H1 (cell line): ENCODE data around the gene NDUFB5. TPM values are rescaled to one million over a fixed set of nuclear protein-coding genes. Genes with fewer than 3 reads are reported as not detected.

Source experiments
- CTCF ChIA-PET: fragments of 300-600 bp; sonication (Branson Sonifier 250); formaldehyde crosslinking; loops from one replicate; lab custom pipeline; 2021; ENCODE audit not compliant: partially characterized antibody; lab: Charles Lee
- POLR2A ChIA-PET: fragments of 300-600 bp; sonication (Branson Sonifier 250); formaldehyde crosslinking; loops from one replicate; lab custom pipeline; 2021; ENCODE audit warnings: inconsistent platforms; ENCODE audit not compliant: partially characterized antibody; lab: Charles Lee
- DNase-seq, 2 experiments: peaks; one replicate each; pipeline versions ENCODE4 v3.0.0 to v3.0.0-alpha.2; 2010 to 2022; ENCODE audit warnings: low spot score in 2 of 2, low read depth in 1 of 2, mixed read lengths in 1 of 2
- FAIRE-seq: peaks from 2 replicates; lab custom pipeline; 2011; peaks lifted over from hg19 to GRCh38; lab: Jason Lieb, UNC
- H2AFZ ChIP-seq: 2 replicates; pipeline ENCODE4 v1.8.1; 2012; ENCODE audit warnings: low read length, inconsistent platforms
- H2AK5ac ChIP-seq: 2 replicates; pipeline ENCODE4 v1.6.1; 2013; ENCODE audit warnings: low read depth, low read length
- H2BK120ac ChIP-seq: replicated peaks from 2 replicates; pipeline ENCODE3; 2013; ENCODE audit warnings: low read depth, low read length, inconsistent platforms
- H2BK12ac ChIP-seq: 2 replicates; pipeline ENCODE4 v1.6.1; 2013; ENCODE audit warnings: low read depth, low read length
- H2BK15ac ChIP-seq: 2 replicates; pipeline ENCODE4 v1.6.1; 2013; ENCODE audit warnings: low read length
- H2BK20ac ChIP-seq: 2 replicates; pipeline ENCODE4 v1.6.1; 2013; ENCODE audit warnings: low read length
- H2BK5ac ChIP-seq: 2 replicates; pipeline ENCODE4 v1.6.1; 2013; ENCODE audit warnings: low read depth, low read length
- H3K14ac ChIP-seq: 2 replicates; pipeline ENCODE4 v1.6.1; 2013; ENCODE audit warnings: inconsistent platforms; ENCODE audit not compliant: insufficient read length
- H3K18ac ChIP-seq: 2 replicates; pipeline ENCODE4 v1.6.1; 2013; ENCODE audit warnings: low read length; ENCODE audit errors: extremely low read depth
- H3K23ac ChIP-seq: 2 replicates; pipeline ENCODE4 v1.6.1; 2013; ENCODE audit warnings: inconsistent platforms; ENCODE audit not compliant: insufficient read length
- H3K23me2 ChIP-seq: 2 replicates; pipeline ENCODE4 v1.6.1; 2013; ENCODE audit warnings: low read depth, low read length
- H3K27ac ChIP-seq: 2 replicates; pipeline ENCODE4 v1.6.1; 2011; ENCODE audit warnings: low read depth, low read length, inconsistent platforms
- H3K27me3 ChIP-seq, 4 experiments: replicated peaks in 1 of 4; 1 replicate in 1 of 4; 2 replicates in 3 of 4; pipeline versions ENCODE4 v1.6.1 to v1.8.1; 2011 to 2013; ENCODE audit warnings: low read length in 3 of 4, mild to moderate bottlenecking in 3 of 4, inconsistent platforms in 2 of 4, mixed read lengths in 2 of 4, moderate library complexity in 1 of 4; ENCODE audit not compliant: control insufficient read depth in 3 of 4, insufficient read depth in 3 of 4; ENCODE audit errors: extremely low read depth in 1 of 4
- H3K36me3 ChIP-seq, 4 experiments: 2 replicates each; pipeline versions ENCODE4 v1.6.1 to v1.8.1; 2011 to 2013; ENCODE audit warnings: mild to moderate bottlenecking in 4 of 4, low read length in 3 of 4, moderate library complexity in 2 of 4, control low read depth in 1 of 4, inconsistent platforms in 1 of 4; ENCODE audit not compliant: insufficient read depth in 4 of 4, control insufficient read depth in 2 of 4
- H3K4ac ChIP-seq: replicated peaks from 2 replicates; pipeline ENCODE3; 2013; ENCODE audit warnings: low read length, low read depth, mixed read lengths, inconsistent platforms; ENCODE audit not compliant: insufficient read length
- H3K4me1 ChIP-seq, 4 experiments: replicated peaks in 1 of 4; 1 replicate in 1 of 4; 2 replicates in 3 of 4; pipeline versions ENCODE4 v1.6.1 to v1.8.1; 2011 to 2013; ENCODE audit warnings: low read length in 3 of 4, inconsistent platforms in 2 of 4, mixed read lengths in 1 of 4; ENCODE audit not compliant: insufficient read depth in 4 of 4, control insufficient read depth in 3 of 4
- H3K4me2 ChIP-seq, 2 experiments: 2 replicates each; pipeline versions ENCODE4 v1.6.1 to v1.8.1; 2011 to 2013; ENCODE audit warnings: low read depth in 2 of 2, low read length in 2 of 2, control low read depth in 1 of 2, inconsistent platforms in 1 of 2, mild to moderate bottlenecking in 1 of 2; ENCODE audit not compliant: insufficient read depth in 1 of 2
- H3K4me3 ChIP-seq, 4 experiments: fragments of 200-600, 300-600 bp in 1 of 4; sonication (generic), shearing (Covaris generic), sonication (Bioruptor Twin) in 1 of 4; 2 replicates each; pipeline versions ENCODE4 v1.5.1 to v1.8.1; 2011 to 2016; ENCODE audit warnings: low read length in 4 of 4, low read depth in 3 of 4, control low read depth in 2 of 4, inconsistent platforms in 2 of 4, mild to moderate bottlenecking in 2 of 4, mixed read lengths in 1 of 4, moderate library complexity in 1 of 4; ENCODE audit not compliant: insufficient read depth in 2 of 4; ENCODE audit errors: extremely low read depth in 1 of 4
- H3K56ac ChIP-seq: replicated peaks from 2 replicates; pipeline ENCODE3; 2013; ENCODE audit warnings: low read depth, mild to moderate bottlenecking, mixed read lengths, low read length, inconsistent platforms; ENCODE audit not compliant: insufficient read length
- H3K79me1 ChIP-seq: 2 replicates; pipeline ENCODE4 v1.6.1; 2013; ENCODE audit warnings: low read depth, low read length, control low read depth
- H3K79me2 ChIP-seq, 2 experiments: 2 replicates each; pipeline versions ENCODE4 v1.6.1 to v1.8.1; 2012 to 2013; ENCODE audit warnings: low read length in 2 of 2, mild to moderate bottlenecking in 2 of 2, inconsistent platforms in 1 of 2; ENCODE audit not compliant: insufficient read depth in 2 of 2, control insufficient read depth in 1 of 2
- H3K9ac ChIP-seq, 4 experiments: replicated peaks in 1 of 4; 1 replicate in 1 of 4; 2 replicates in 3 of 4; pipeline versions ENCODE4 v1.6.1 to v1.8.1; 2011 to 2013; ENCODE audit warnings: low read depth in 3 of 4, low read length in 3 of 4, control low read depth in 2 of 4, mild to moderate bottlenecking in 2 of 4, moderate library complexity in 2 of 4, inconsistent platforms in 1 of 4; ENCODE audit errors: extremely low read depth in 1 of 4
- H3K9me3 ChIP-seq, 2 experiments: 2 replicates each; pipeline versions ENCODE4 v1.6.1 to v1.8.1; 2012 to 2013; ENCODE audit warnings: mild to moderate bottlenecking in 2 of 2, moderate library complexity in 2 of 2, control low read depth in 1 of 2, inconsistent platforms in 1 of 2, low read depth in 1 of 2, low read length in 1 of 2, mixed read lengths in 1 of 2; ENCODE audit not compliant: insufficient read depth in 2 of 2
- H4K20me1 ChIP-seq, 2 experiments: replicated peaks in 1 of 2; 2 replicates each; pipeline versions ENCODE3 to v1.8.1; 2011 to 2013; ENCODE audit warnings: inconsistent platforms in 2 of 2, low read length in 2 of 2, mild to moderate bottlenecking in 1 of 2; ENCODE audit not compliant: insufficient read depth in 2 of 2, control insufficient read depth in 1 of 2
- H4K5ac ChIP-seq: 2 replicates; pipeline ENCODE4 v1.6.1; 2013; ENCODE audit warnings: low read length, low read depth, mixed read lengths, inconsistent platforms; ENCODE audit not compliant: insufficient read length
- H4K8ac ChIP-seq: 2 replicates; pipeline ENCODE4 v1.8.0; 2013; ENCODE audit warnings: mild to moderate bottlenecking, moderate library complexity, low read length, inconsistent platforms; ENCODE audit not compliant: insufficient read depth; ENCODE audit errors: extremely low read depth
- H4K91ac ChIP-seq: replicated peaks from 2 replicates; pipeline ENCODE3; 2013; ENCODE audit warnings: low read length, mixed read lengths, inconsistent platforms; ENCODE audit not compliant: insufficient read length
- ASH2L ChIP-seq: fragments of 200-600, 300-600 bp; sonication (generic); IDR thresholded peaks from one replicate; pipeline ENCODE4 v1.7.1; 2017; ENCODE audit warnings: low read length
- BCL11A ChIP-seq, 2 experiments: IDR thresholded peaks; one replicate each; pipeline ENCODE4 v1.6.1; 2011; ENCODE audit warnings: low read depth in 2 of 2, low read length in 2 of 2, mild to moderate bottlenecking in 2 of 2
- CBX5 ChIP-seq: fragments of 300-800, 300-1000 bp; sonication (generic); IDR thresholded peaks from 2 replicates; pipeline ENCODE4 v1.7.1; 2016; ENCODE audit warnings: antibody characterized with exemption, low read length, low read depth
- CHD2 ChIP-seq: IDR thresholded peaks from 2 replicates; pipeline ENCODE4 v1.6.1; 2012; ENCODE audit warnings: low read length, improper control_type of control experiment
- EP300 ChIP-seq, 2 experiments: IDR thresholded peaks; 1 replicate in 1 of 2; 2 replicates in 1 of 2; pipeline ENCODE4 v1.6.1; 2011 to 2012; ENCODE audit warnings: low read depth in 2 of 2, low read length in 2 of 2, mild to moderate bottlenecking in 2 of 2, borderline replicate concordance in 1 of 2, inconsistent platforms in 1 of 2, moderate library complexity in 1 of 2
- MAFK ChIP-seq: IDR thresholded peaks from 2 replicates; pipeline ENCODE4 v1.6.1; 2012; ENCODE audit warnings: low read depth, mild to moderate bottlenecking, improper control_type of control experiment, low read length
- NRF1 ChIP-seq: IDR thresholded peaks from 2 replicates; pipeline ENCODE4 v1.6.1; 2011; ENCODE audit warnings: mild to moderate bottlenecking, low read depth, low read length, improper control_type of control experiment
- RBBP5 ChIP-seq: IDR thresholded peaks from 2 replicates; pipeline ENCODE4 v1.7.1; 2012; ENCODE audit warnings: low read depth, mild to moderate bottlenecking, inconsistent platforms, low read length, moderate library complexity, borderline replicate concordance
- SIN3A ChIP-seq, 2 experiments: IDR thresholded peaks in 1 of 2; conservative IDR thresholded peaks in 1 of 2; 2 replicates each; pipeline ENCODE4 v1.6.1; 2011 to 2012; ENCODE audit warnings: low read length in 2 of 2, improper control_type of control experiment in 1 of 2, low read depth in 1 of 2, mild to moderate bottlenecking in 1 of 2
- SP4 ChIP-seq: IDR thresholded peaks from 2 replicates; pipeline ENCODE4 v1.6.1; 2012; ENCODE audit warnings: low read length, inconsistent platforms
- TAF7 ChIP-seq: optimal IDR thresholded peaks from 2 replicates; pipeline ENCODE3; 2011; ENCODE audit warnings: low read depth, mild to moderate bottlenecking, inconsistent platforms, low read length, moderate library complexity, borderline replicate concordance
- WGBS, 2 experiments: shearing (Covaris generic) in 1 of 2; methylation state at CpG; one replicate each; pipeline versions ENCODE4 v1.1.6 to v1.1.7; 2013 to 2015; ENCODE audit warnings: low lambda C conversion rate in 2 of 2, mixed read lengths in 2 of 2, inconsistent platforms in 1 of 2, low coverage in 1 of 2, missing lambda C conversion rate in 1 of 2; ENCODE audit not compliant: insufficient replicate concordance in 2 of 2, insufficient coverage in 1 of 2, insufficient read length in 1 of 2; ENCODE audit errors: extremely low coverage in 1 of 2, missing lambda C conversion rate in 1 of 2; 5-methylcytosine and 5-hydroxymethylcytosine counted together
- polyA plus RNA-seq, 7 experiments: library from polyadenylated mRNA; depleted of rRNA in 3 of 7; stranded (reverse) in 5 of 7; unstranded in 2 of 7; fragments of >200 nt in 5 of 7; fragments of 200-250 nt in 2 of 7; gene quantifications; 1 replicate in 5 of 7; 2 replicates in 1 of 7; 4 replicates in 1 of 7; pipeline versions ENCODE4 v1.2.1 to v1.2.3, GENCODE V29; 2011 to 2013; ENCODE audit warnings: missing spikeins in 2 of 7, mixed read lengths in 2 of 7
- total RNA-seq: library from RNA; stranded (reverse); fragmentation: NEBNext Ultra II Directional; extraction: Animal tissue kit (Norgen Biotek cat#: 25700); gene quantifications from 2 replicates; pipeline ENCODE4 v1.2.1, GENCODE V29; 2021
- TF ChIP-seq, protein P1 (sequence below), 3 experiments: IDR thresholded peaks; 1 replicate in 2 of 3; 2 replicates in 1 of 3; pipeline versions ENCODE4 v1.5.1 to v1.6.1; 2011; ENCODE audit warnings: low read length in 3 of 3, mild to moderate bottlenecking in 3 of 3, inconsistent platforms in 2 of 3, low read depth in 1 of 3, moderate library complexity in 1 of 3; ENCODE audit not compliant: insufficient read depth in 1 of 3; ENCODE audit errors: control extremely low read depth in 1 of 3

Gene NDUFB5
- total and polyA plus RNA-seq, 2 of the 8 experiments (the other 6 are each of a cell fraction or from before 2014, with no cell fraction given) = 46.1 to 85.8 TPM

DNA sequence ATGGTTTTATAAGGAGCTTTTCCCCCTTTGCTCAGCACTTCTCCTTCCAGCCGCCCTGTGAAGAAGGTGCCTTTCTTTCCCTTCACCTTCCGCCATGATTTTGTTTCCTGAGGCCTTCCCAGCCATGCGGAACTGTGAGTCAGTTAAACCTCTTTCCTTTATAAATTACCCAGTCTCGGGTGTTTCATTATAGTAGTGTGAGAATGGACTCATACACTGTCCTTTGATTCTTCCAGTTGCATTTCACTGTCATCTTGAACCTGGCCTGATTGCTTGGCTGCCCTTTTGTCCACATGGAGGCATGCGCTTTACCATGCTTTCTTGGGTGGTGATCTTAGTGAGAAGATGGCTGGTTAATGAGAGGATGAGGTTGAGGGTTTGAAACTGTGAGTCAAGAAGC lies 71.5 kb downstream of the NDUFB5 start:
- Histone ChIP-seq H2BK15ac (no peak overlapping the region), H3K18ac (no peak overlapping the region), H3K56ac (no peak overlapping the region), H3K4ac (no peak overlapping the region), H4K5ac (no peak overlapping the region), H3K79me2 (peaks cover 12 to 65% of the 10 kb centered on the region in 2 experiments; a peak in 2 of 4 replicates), H3K27ac (no peak overlapping the region), H3K9ac (no peak overlapping the region), H2AK5ac (no peak overlapping the region), H3K14ac (no peak overlapping the region), H3K79me1 (peaks cover 12% of the 10 kb centered on the region), H3K27me3 (no peaks in the 10 kb centered on the region), H4K91ac (no peak overlapping the region), H3K4me1 (peaks cover 0 to 9% (median 0%) of the 10 kb centered on the region in 4 experiments; a peak in 2 of 7 replicates), H3K23ac (no peak overlapping the region), H3K9me3 (no peaks in the 10 kb centered on the region), H3K4me2 (no peak overlapping the region), H2BK5ac (no peak overlapping the region), H3K36me3 (no peaks in the 10 kb centered on the region; a peak in 1 of 8 replicates), H4K8ac (no peak overlapping the region), H2BK12ac (no peak overlapping the region), H3K23me2 (no peaks in the 10 kb centered on the region), H4K20me1 (peaks cover 2 to 4% of the 10 kb centered on the region in 2 experiments), H2AFZ (no peak overlapping the region), H2BK20ac (no peak overlapping the region), H3K4me3 (no peak overlapping the region), H2BK120ac (no peak overlapping the region)
- DNase-seq (no peak), FAIRE-seq (no peak)
- WGBS, 2 experiments = 93% methylated on average over 5 of the region's 5 CpGs; no CpG with 5 or more reads in 1 of the 2 experiments
- CTCF ChIA-PET = no interaction called here
- POLR2A ChIA-PET = no interaction called here
- TF ChIP-seq SP4 = no peak
- no peak for TF ChIP-seq TAF7
- TF ChIP-seq ASH2L = no peak
- TF ChIP-seq RBBP5 = no peak
- TF ChIP-seq, protein P1, sequence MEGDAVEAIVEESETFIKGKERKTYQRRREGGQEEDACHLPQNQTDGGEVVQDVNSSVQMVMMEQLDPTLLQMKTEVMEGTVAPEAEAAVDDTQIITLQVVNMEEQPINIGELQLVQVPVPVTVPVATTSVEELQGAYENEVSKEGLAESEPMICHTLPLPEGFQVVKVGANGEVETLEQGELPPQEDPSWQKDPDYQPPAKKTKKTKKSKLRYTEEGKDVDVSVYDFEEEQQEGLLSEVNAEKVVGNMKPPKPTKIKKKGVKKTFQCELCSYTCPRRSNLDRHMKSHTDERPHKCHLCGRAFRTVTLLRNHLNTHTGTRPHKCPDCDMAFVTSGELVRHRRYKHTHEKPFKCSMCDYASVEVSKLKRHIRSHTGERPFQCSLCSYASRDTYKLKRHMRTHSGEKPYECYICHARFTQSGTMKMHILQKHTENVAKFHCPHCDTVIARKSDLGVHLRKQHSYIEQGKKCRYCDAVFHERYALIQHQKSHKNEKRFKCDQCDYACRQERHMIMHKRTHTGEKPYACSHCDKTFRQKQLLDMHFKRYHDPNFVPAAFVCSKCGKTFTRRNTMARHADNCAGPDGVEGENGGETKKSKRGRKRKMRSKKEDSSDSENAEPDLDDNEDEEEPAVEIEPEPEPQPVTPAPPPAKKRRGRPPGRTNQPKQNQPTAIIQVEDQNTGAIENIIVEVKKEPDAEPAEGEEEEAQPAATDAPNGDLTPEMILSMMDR (IDR thresholded peaks at IDR 0.05; ENCODE audit: control extremely low read depth in 1 of 3, insufficient read depth in 1 of 3, low read depth in 1 of 3, low read length in 3 of 3) = no peak
- no peak for TF ChIP-seq NRF1
- no peak for TF ChIP-seq SIN3A (conservative IDR thresholded peaks at IDR 0.05 in 1 of 2, IDR thresholded peaks at IDR 0.05 in 1 of 2; ENCODE audit: low read depth in 1 of 2, low read length in 2 of 2)
- no peak for TF ChIP-seq MAFK
- TF ChIP-seq CHD2 = no peak
- TF ChIP-seq EP300 (IDR thresholded peaks at IDR 0.05; ENCODE audit: borderline replicate concordance in 1 of 2, low read depth in 2 of 2, low read length in 2 of 2) = no peak
- TF ChIP-seq CBX5 = no peak
- TF ChIP-seq BCL11A (IDR thresholded peaks at IDR 0.05; ENCODE audit: low read depth in 2 of 2, low read length in 2 of 2) = no peak
